HUES6 (cell line): ENCODE results near the gene CCSER1.

Source experiments
- H3K27ac ChIP-seq: 2 replicates; pipeline ENCODE4 v1.7.0; 2013; ENCODE audit warnings: low read depth, mild to moderate bottlenecking, low read length, inconsistent platforms
- H3K27me3 ChIP-seq: 2 replicates; pipeline ENCODE4 v1.6.1; 2013; ENCODE audit warnings: low read length; ENCODE audit not compliant: control insufficient read depth, insufficient read depth
- H3K36me3 ChIP-seq: 2 replicates; pipeline ENCODE4 v1.6.1; 2013; ENCODE audit warnings: low read length; ENCODE audit not compliant: control insufficient read depth, insufficient read depth
- H3K4me1 ChIP-seq: 2 replicates; pipeline ENCODE4 v1.6.1; 2013; ENCODE audit warnings: low read length; ENCODE audit not compliant: control insufficient read depth, insufficient read depth
- H3K4me3 ChIP-seq: 2 replicates; pipeline ENCODE4 v1.5.1; 2013; ENCODE audit warnings: low read depth, low read length
- H3K9ac ChIP-seq: one replicate; pipeline ENCODE4 v1.6.1; 2013; ENCODE audit warnings: mild to moderate bottlenecking, low read length
- H3K9me3 ChIP-seq: 2 replicates; pipeline ENCODE4 v1.6.1; 2013; ENCODE audit warnings: low read depth, low read length; ENCODE audit not compliant: control insufficient read depth, insufficient read depth

CCSER1 gene

DNA sequence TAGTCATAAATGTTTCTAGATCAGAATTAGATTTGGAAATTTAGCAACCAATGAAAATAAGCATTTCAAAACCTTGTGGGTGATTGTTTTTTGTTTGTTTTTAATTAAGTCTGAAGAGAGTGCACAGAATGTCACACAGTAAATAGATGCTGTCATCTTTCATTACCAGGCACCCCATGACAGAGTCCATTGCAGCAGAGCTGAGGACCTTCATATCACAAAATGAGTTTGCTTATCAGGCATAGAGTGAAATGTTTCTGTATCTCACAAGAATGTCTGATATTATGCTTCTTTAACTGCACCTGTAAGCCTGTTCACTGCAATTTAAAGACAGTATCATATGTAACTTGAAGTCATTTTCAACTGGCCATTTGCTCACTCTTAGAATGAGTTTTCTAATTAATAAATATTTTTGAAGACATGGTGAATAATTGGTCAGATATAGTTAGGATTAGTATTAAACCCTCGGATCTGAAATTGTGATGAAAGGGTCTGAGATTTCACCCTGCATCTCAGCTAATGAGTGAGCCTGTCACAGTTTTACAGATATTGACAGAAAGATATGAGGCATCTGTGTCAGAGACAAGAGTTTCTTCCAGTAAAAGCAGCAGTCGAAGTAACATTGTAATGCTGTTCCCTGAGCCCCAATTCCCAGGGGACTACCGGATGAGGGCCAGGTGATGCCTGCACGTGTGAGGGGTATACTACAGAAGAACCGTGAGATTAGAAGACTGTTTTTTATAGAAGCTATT lies 416.4 kb downstream of the CCSER1 start:
- H3K4me1 ChIP-seq = no peaks in the 10 kb centered on the region

DNA sequence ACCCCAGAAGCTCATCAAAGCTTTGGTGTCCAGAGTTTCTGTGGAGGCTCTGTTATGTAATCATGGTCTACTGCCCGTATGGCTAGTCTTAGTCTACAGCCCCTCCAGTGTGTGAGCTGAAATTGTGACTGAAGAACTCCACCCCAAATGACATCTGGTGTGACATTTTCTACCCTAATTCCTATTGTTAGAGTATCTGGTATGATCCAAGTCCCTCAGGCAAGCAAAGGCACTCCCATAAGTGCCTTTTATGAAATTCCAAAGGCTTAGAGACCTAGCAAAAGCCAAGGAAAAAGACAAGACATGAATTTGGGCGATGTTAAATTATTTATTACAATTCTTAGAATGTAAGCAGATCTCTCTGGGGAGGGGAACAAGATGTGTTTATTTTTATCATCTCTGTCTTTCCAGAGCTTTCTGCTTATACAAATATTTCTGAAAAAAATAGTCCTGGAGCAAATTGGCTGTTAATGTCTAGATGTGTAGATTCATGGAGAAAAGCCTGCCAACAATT lies 417.4 kb downstream of the CCSER1 start:
- no peaks in the 10 kb centered on the region for H3K4me1 ChIP-seq
- no peak overlapping the region for H3K27ac ChIP-seq
- H3K9me3 ChIP-seq = no peaks in the 10 kb centered on the region
- H3K27me3 ChIP-seq = no peaks in the 10 kb centered on the region
- no peaks in the 10 kb centered on the region for H3K36me3 ChIP-seq
- H3K4me3 ChIP-seq = no peak overlapping the region
- H3K9ac ChIP-seq = no peak overlapping the region

More for the DNA sequence above, 416.4 kb downstream of the CCSER1 start:
- H3K9ac ChIP-seq = no peak overlapping the region
- no peaks in the 10 kb centered on the region for H3K9me3 ChIP-seq
- no peak overlapping the region for H3K27ac ChIP-seq
- H3K4me3 ChIP-seq = no peak overlapping the region
- H3K27me3 ChIP-seq = no peaks in the 10 kb centered on the region
- no peaks in the 10 kb centered on the region for H3K36me3 ChIP-seq

DNA sequence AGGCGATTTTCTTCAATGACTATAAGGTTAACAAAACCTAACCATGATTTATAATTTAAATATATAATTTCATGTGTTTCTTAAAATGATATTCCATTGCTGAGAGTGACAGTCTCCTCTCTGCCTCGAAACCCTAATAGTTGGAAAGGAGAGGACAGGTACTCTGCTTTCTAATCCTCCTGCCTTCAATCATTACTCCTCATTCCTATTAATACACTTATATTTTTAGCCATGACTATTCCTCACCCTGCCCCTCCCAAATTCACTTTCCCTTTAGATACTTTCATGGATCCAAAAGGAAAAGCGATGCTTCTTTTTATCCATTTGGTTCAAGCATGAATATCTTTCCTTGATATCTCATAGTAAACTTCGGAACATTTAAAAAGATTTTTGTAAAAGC lies 418.2 kb downstream of the CCSER1 start:
- H3K4me3 ChIP-seq = no peak overlapping the region
- H3K27me3 ChIP-seq = no peaks in the 10 kb centered on the region
- H3K4me1 ChIP-seq = no peaks in the 10 kb centered on the region
- H3K9me3 ChIP-seq = no peaks in the 10 kb centered on the region
- no peaks in the 10 kb centered on the region for H3K36me3 ChIP-seq
- no peak overlapping the region for H3K9ac ChIP-seq
- H3K27ac ChIP-seq = no peak overlapping the region

GRCh38 chr4:90546114-90546513 lies 418.9 kb downstream of the CCSER1 start:
- H3K9me3 ChIP-seq = no peaks in the 10 kb centered on the region
- H3K4me1 ChIP-seq = no peaks in the 10 kb centered on the region
- H3K27me3 ChIP-seq = no peaks in the 10 kb centered on the region
- H3K36me3 ChIP-seq = no peaks in the 10 kb centered on the region
- H3K4me3 ChIP-seq = no peak overlapping the region
- no peak overlapping the region for H3K9ac ChIP-seq
- no peak overlapping the region for H3K27ac ChIP-seq

- no peak overlapping the region for H3K4me3 ChIP-seq
- H3K27ac ChIP-seq = no peak overlapping the region
- H3K36me3 ChIP-seq = no peaks in the 10 kb centered on the region
- H3K27me3 ChIP-seq = no peaks in the 10 kb centered on the region
- no peak overlapping the region for H3K9ac ChIP-seq
- no peaks in the 10 kb centered on the region for H3K4me1 ChIP-seq
- H3K9me3 ChIP-seq = no peaks in the 10 kb centered on the region
Observed at GRCh38 chr4:90570615-90571014, 443.4 kb downstream of the CCSER1 start.

DNA sequence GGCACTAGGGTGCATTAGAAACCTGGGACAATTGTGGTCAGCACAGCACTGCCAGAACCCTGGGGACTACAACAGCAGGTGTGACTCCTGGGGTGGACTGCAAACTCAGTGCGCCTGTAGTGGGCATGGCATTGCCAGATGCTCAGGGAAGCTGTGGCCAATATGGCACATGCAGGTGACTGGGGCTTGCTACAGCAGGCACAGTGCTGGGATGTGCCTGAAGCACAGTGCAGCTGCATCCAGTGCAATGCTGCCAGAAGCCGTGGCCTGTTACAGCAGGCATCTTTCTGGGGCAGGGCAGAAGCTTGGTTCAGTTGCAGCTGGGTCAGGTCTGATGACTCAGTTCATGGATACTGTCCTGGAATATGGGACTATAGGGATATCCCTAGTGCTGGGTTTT lies 445.8 kb downstream of the CCSER1 start:
- H3K27ac ChIP-seq = no peak overlapping the region
- H3K4me1 ChIP-seq = no peaks in the 10 kb centered on the region
- no peaks in the 10 kb centered on the region for H3K9me3 ChIP-seq
- H3K4me3 ChIP-seq = no peak overlapping the region
- no peak overlapping the region for H3K9ac ChIP-seq
- no peaks in the 10 kb centered on the region for H3K27me3 ChIP-seq
- H3K36me3 ChIP-seq = no peaks in the 10 kb centered on the region

DNA sequence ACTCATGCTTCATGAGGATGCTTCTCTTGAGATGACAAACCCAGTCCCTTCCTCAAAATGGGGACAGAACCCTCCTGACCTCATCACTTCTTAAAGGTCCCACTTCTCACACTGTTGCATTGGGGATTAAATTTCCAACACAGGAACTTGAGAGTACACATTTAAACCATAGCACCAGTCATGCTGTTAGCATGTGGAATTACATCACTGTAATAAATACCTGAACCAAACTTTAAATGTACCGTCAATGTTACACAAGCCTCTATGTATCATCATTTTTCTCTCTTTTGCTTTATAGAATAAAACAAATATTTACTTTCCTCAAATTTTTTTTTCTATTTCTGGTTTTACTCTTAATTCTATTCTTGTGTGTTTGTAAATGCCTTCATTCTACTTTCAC lies 448.2 kb downstream of the CCSER1 start:
- no peaks in the 10 kb centered on the region for H3K27me3 ChIP-seq

GRCh38 chr4:90580326-90580725 lies 453.1 kb downstream of the CCSER1 start:
- no peaks in the 10 kb centered on the region for H3K27me3 ChIP-seq
- no peak overlapping the region for H3K4me3 ChIP-seq
- no peaks in the 10 kb centered on the region for H3K36me3 ChIP-seq
- no peak overlapping the region for H3K9ac ChIP-seq
- H3K4me1 ChIP-seq = peaks cover 15% of the 10 kb centered on the region
- no peak overlapping the region for H3K27ac ChIP-seq
- no peaks in the 10 kb centered on the region for H3K9me3 ChIP-seq

More for the DNA sequence above, 448.2 kb downstream of the CCSER1 start:
- H3K4me3 ChIP-seq = no peak overlapping the region
- H3K36me3 ChIP-seq = no peaks in the 10 kb centered on the region
- peaks cover 4% of the 10 kb centered on the region for H3K4me1 ChIP-seq
- H3K9me3 ChIP-seq = no peaks in the 10 kb centered on the region
- no peak overlapping the region for H3K9ac ChIP-seq
- no peak overlapping the region for H3K27ac ChIP-seq

DNA sequence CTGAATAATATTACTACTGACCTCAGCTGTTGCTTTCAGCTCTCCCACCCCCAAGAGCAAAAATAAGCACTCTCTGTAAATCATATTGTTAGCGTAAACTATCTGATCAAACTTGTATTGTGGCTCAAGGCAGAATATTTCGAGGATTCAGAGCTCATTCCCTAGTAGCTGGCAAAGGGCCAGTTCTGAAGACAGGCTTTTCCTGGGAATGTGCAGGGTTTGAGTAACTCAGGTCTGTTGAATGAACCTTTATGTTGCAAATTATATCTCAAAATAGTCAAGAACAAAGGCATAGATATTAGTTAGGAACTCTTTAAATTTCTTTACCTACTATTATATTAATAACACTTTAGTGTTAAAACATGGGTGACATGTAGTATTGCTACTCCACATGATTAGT lies 454.9 kb downstream of the CCSER1 start:
- H3K36me3 ChIP-seq = no peaks in the 10 kb centered on the region
- H3K27ac ChIP-seq = no peak overlapping the region
- no peaks in the 10 kb centered on the region for H3K27me3 ChIP-seq
- no peaks in the 10 kb centered on the region for H3K9me3 ChIP-seq
- H3K4me1 ChIP-seq = peaks cover 15% of the 10 kb centered on the region
- no peak overlapping the region for H3K4me3 ChIP-seq
- H3K9ac ChIP-seq = no peak overlapping the region

GRCh38 chr4:90584051-90584450 lies 456.9 kb downstream of the CCSER1 start:
- Histone ChIP-seq H3K36me3 (no peaks in the 10 kb centered on the region), H3K9ac (no peak overlapping the region), H3K4me1 (peaks cover 15% of the 10 kb centered on the region), H3K27ac (no peak overlapping the region), H3K9me3 (no peaks in the 10 kb centered on the region), H3K27me3 (no peaks in the 10 kb centered on the region), H3K4me3 (no peak overlapping the region)

DNA sequence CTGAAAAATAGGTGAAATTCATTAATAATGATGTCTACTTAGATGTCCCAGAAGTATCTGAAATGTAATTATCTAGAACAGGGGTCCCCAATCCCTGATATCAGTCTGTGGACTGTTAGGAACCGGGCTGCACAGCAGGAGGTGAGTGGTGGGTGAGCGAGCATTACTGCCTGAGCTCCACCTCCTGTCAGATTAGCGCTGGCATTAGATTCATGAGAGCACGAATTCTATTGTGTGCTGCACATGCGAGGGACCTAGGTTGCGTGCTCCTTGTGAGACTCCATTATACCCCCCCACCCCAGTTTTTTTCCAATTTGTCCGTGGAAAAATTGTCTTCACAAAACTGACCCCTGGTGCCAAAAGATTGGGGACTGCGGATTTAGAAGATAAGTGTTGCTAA lies 458.8 kb downstream of the CCSER1 start:
- Histone ChIP-seq H3K4me3 (no peak overlapping the region), H3K9me3 (peaks cover 5% of the 10 kb centered on the region; the same call in 1 of the 2 replicates), H3K27me3 (no peaks in the 10 kb centered on the region), H3K4me1 (peaks cover 8% of the 10 kb centered on the region), H3K9ac (no peak overlapping the region), H3K27ac (no peak overlapping the region), H3K36me3 (no peaks in the 10 kb centered on the region)
